NCI-H2196 (cell line): ENCODE results near the gene LTF.
"Not testable (repeated sequence)": the region's sequence is repeated elsewhere in the genome, so short reads cannot be mapped to it uniquely, and the experiment has no call there.

ENCODE experiments used
- DNase-seq: peaks from one replicate; lab custom pipeline; 2025; ENCODE audit not compliant: unreplicated experiment; lab: John Stamatoyannopoulos, UW

LTF gene

GRCh38 chr3:46447228-46447985, 17.3 kb downstream of the LTF start:
- DNase-seq: no peak

GRCh38 chr3:46442576-46443530, 21.9 kb downstream of the LTF start:
- DNase-seq: peak; percentile 46

- no peak for DNase-seq
These were observed 24.0 kb downstream of the LTF start for GRCh38 chr3:46440531-46441294.

- no peak for DNase-seq
These were observed 25.9 kb downstream of the LTF start for GRCh38 chr3:46438831-46439230.

GRCh38 chr3:46435081-46435726, 29.5 kb downstream of the LTF start:
- no peak for DNase-seq

- no peak for DNase-seq
These were observed 30.9 kb downstream of the LTF start for GRCh38 chr3:46433841-46434240.

GRCh38 chr3:46433118-46433517, 31.6 kb downstream of the LTF start:
- DNase-seq: not testable (repeated sequence)

- DNase-seq: not testable (repeated sequence)
These were observed 32.8 kb downstream of the LTF start for GRCh38 chr3:46431905-46432304.

GRCh38 chr3:46430879-46431278, 33.8 kb downstream of the LTF start:
- not testable (repeated sequence) for DNase-seq

- no peak for DNase-seq
These were observed 35.0 kb downstream of the LTF start for GRCh38 chr3:46429671-46430070.

- no peak for DNase-seq
These were observed 35.5 kb downstream of the LTF start for GRCh38 chr3:46429250-46429649.

- DNase-seq: no peak
These were observed 36.5 kb downstream of the LTF start for GRCh38 chr3:46427916-46428833.

- DNase-seq: not testable (repeated sequence)
These were observed 37.3 kb downstream of the LTF start for GRCh38 chr3:46427404-46427803.

GRCh38 chr3:46426476-46426875, 38.2 kb downstream of the LTF start:
- DNase-seq: not testable (repeated sequence)

GRCh38 chr3:46423588-46423987, 41.1 kb downstream of the LTF start:
- peak; percentile 25 for DNase-seq

- DNase-seq: peak; percentile 13
These were observed 42.1 kb downstream of the LTF start for GRCh38 chr3:46422617-46423016.

GRCh38 chr3:46420931-46421330, 43.8 kb downstream of the LTF start:
- no peak for DNase-seq

GRCh38 chr3:46419816-46420215, 44.9 kb downstream of the LTF start:
- no peak for DNase-seq

- no peak for DNase-seq
These were observed 46.7 kb downstream of the LTF start for GRCh38 chr3:46417841-46418611.
